NCI-H1930 (cell line): Measurements from ENCODE around the gene MLC1.

Experiments used
- DNase-seq, 2 experiments: peaks; one replicate each; lab custom pipeline; 2025; lab: John Stamatoyannopoulos, UW

MLC1 gene

GRCh38 chr22:50035131-50035881 is 49.9 kb downstream of the MLC1 start:
- DNase-seq, result no peak

- no peak for DNase-seq
These were observed 50.8 kb downstream of the MLC1 start for GRCh38 chr22:50034126-50035081.

DNA sequence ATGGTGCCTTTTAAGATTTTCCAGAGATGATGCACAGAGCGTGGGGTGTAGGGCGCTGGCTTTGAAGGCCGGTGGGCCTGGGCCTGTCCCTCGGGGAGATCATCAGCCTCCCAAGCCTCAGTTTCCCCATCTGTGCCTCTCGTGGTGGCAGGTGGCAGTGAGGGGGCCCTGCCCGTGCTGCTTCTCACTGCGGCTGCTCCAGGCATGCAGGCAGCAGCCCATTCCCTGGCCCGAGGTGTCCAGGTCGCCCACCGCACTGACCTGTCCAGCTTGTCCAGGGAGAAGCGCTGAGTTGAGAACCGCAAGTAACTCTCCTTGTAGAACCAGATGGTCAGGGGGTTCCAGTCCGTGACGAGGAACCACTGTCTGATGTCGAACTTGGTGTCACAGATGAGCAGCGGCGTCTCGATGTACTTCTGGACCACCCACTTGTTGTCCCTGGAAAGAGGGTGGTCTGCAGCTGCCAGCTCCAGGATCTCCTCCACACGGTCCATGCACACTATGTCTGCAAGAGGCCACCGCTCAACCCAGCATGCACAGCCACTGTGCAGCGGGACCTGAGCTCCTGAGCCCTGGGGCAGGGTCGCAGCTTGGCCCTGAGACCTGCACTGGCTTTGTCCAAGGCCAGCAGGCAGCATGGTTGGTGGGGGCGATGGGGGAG is 52.2 kb downstream of the MLC1 start:
- no peak for DNase-seq

GRCh38 chr22:50032109-50032871 is 52.9 kb downstream of the MLC1 start:
- no peak for DNase-seq

DNA sequence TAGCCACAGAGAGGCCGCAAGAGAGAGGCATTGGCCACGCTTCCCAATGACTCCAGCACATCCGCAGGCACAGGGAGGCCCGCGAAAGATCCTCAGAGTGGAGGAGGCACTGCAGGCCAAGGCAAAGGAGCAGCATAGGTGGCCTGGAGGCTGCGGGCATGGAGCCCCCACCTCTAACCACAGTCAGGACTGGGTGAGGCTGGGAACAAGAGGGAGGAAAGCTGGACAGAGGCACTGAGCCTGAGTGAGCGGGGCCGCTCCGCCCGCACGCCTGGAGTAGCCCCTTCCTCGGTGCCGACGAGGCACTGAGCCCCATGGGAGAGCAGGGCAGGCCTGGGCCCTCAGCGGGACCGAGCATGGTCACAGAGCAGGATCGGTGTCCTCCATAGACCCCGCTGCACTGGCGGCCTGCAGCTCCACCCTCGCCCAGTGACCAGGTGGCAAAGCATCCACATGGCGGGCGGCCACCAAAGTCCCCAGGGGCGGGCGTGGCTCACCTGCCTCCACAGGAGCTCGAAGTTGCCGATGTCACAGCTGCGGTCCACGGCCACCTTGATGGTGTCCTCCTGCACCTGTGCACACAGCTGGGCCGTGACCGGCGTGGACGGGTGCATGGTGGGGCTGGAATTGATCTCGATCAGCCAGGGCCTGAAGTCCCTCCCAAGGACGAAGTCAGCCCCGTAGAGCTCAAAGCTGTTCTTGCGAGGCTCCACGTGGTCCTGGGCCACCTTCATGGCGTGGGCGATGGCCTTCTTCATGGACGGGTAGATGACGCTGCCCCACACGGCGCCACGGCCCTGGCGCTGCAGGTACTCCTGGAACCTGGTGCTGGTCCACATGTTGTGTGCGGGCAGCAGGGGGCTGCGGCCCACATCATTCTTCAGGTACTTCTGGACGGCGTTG is 53.8 kb downstream of the MLC1 start:
- no peak for DNase-seq

DNA sequence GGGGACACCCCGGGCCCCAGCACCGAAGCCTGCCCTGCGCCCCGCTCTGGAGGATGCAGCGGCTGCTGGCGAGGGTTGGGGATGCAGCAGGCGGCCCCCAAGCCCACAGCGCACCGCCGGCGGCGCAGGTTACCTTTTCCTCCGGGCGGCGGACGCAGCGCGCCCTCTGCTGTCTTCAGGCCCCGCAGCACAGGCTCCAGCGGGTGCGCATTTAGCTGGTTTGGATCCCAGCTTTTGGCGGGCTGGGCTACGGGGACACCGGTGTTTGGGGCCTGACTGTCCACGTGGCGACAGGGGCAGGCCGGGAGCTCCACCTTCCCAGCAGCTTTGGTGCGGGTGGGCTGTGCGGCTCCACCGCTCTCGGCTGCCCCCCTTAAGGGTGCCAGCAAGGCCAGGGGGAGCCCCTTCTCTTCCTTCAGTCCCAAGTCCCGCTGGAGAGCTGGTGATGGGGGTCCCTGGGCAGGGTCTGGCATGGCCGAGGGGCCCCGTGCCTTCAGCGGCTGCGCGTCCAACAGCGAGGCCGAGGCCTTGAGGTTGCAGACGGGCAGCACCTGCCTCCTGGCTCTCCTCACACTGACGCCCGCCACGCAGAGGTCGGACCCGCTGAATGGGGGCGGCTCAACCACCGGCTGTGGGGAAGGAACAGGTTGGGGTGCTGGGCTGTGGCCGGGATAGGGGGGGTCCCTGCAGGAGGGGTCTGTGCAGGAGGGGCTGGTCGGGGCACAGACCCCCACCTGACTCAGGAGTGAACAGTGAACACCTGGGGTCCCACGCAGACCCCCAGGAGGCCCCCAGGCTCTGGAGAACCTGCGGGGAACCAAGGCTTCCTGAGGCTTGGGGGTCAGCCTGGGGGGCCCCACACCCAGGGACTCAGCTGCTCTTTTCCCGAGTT is 54.7 kb downstream of the MLC1 start:
- peak; percentile 55 to 85 for DNase-seq

GRCh38 chr22:50027639-50028537 is 57.3 kb downstream of the MLC1 start:
- no peak for DNase-seq

- DNase-seq, result no peak
These were observed 59.2 kb downstream of the MLC1 start for GRCh38 chr22:50025993-50026392.

GRCh38 chr22:50022171-50022819 is 62.9 kb downstream of the MLC1 start:
- no peak for DNase-seq

GRCh38 chr22:50020606-50021005 is 64.6 kb downstream of the MLC1 start:
- no peak for DNase-seq

- DNase-seq, result no peak
These were observed 65.9 kb downstream of the MLC1 start for GRCh38 chr22:50019316-50019715.

- DNase-seq, result no peak
These were observed 66.5 kb downstream of the MLC1 start for GRCh38 chr22:50018608-50019285.

GRCh38 chr22:50017701-50018224 is 67.5 kb downstream of the MLC1 start:
- DNase-seq, result no peak

DNA sequence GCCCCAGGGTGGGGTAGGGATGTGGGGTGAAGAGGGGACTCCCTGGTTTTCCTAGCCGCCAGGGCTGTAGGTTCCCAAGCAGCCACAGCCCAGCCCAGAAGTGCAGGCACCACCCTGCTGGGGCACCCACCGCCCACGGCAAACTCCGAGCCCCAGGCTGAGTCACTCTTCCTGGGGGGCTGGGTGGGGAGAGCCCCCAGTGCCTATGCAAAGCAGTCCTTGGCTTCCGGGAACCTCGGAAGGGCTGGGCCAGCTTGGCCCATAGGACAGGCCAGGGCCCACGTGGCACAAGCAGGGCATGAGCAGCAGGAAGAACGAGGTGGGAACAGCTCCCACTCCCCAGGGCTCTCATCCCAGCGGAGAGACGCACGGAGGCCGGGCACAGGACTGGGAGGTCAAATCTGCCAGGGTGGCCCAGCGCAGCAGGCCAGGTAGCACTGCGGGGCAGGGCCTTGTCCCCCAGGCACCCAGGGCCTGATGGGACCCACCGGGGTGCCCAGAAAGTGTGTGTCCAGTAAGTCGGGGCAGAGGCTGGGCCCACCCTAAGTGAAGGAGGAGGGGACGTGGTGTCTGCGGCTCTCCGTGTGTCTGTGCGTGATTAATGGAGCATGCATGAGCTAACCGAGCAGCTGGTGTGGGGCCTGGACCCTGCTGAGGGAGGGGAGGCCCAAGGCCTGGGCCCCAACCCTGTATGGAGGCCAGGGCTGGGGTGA is 68.1 kb downstream of the MLC1 start:
- no peak for DNase-seq

GRCh38 chr22:50016308-50016987 is 68.8 kb downstream of the MLC1 start:
- no peak for DNase-seq
